Activated CD4-positive, alpha-beta T cell treated with anti-CD3 and anti-CD28 coated beads, Interleukin-2, Interleukin-6, amounts not matched to agents 100 ng/mL and 50 ng/mL, durations not matched to agents 16 hours and 8 hours (primary cell): Measurements from ENCODE around the gene SEC62.
A peak's percentile ranks its signal among the peaks of the same experiment; 100 is the strongest.

Experiments used
- DNase-seq: peaks from one replicate; pipeline ENCODE4 v3.0.0-alpha.2; 2020

The SEC62 gene

GRCh38 chr3:169966951-169967915 lies 626 bp downstream of the SEC62 start:
- peak; percentile 40 for DNase-seq

GRCh38 chr3:169968224-169968885 lies 1.7 kb downstream of the SEC62 start:
- DNase-seq = no peak

GRCh38 chr3:169969174-169970095 lies 2.8 kb downstream of the SEC62 start:
- no peak for DNase-seq

GRCh38 chr3:169970847-169971246 lies 4.2 kb downstream of the SEC62 start:
- DNase-seq = no peak

- DNase-seq = no peak
These were observed 4.9 kb downstream of the SEC62 start for GRCh38 chr3:169971522-169971921.

GRCh38 chr3:169980055-169980454 lies 13.4 kb downstream of the SEC62 start:
- no peak for DNase-seq

GRCh38 chr3:169984292-169984691 lies 17.7 kb downstream of the SEC62 start:
- DNase-seq = no peak

- DNase-seq = no peak
These were observed 23.8 kb downstream of the SEC62 start for GRCh38 chr3:169990431-169990830.

GRCh38 chr3:169992156-169992555 lies 25.5 kb downstream of the SEC62 start:
- DNase-seq = no peak

GRCh38 chr3:169992781-169993180 lies 26.2 kb downstream of the SEC62 start:
- DNase-seq = no peak

- DNase-seq = no peak
These were observed 27.2 kb downstream of the SEC62 start for GRCh38 chr3:169993761-169994160.

GRCh38 chr3:169996063-169996462 lies 29.5 kb downstream of the SEC62 start:
- no peak for DNase-seq

GRCh38 chr3:169998668-169999131 lies 32.1 kb downstream of the SEC62 start:
- DNase-seq = peak; percentile 22

- peak; percentile 60 for DNase-seq
These were observed 32.8 kb downstream of the SEC62 start for GRCh38 chr3:169999433-169999832.

- DNase-seq = no peak
These were observed 33.4 kb downstream of the SEC62 start for GRCh38 chr3:170000051-170000450.

GRCh38 chr3:170002231-170002630 lies 35.6 kb downstream of the SEC62 start:
- DNase-seq = no peak

- no peak for DNase-seq
These were observed 36.3 kb downstream of the SEC62 start for GRCh38 chr3:170002879-170003278.

GRCh38 chr3:170003881-170004356 lies 37.3 kb downstream of the SEC62 start:
- no peak for DNase-seq

GRCh38 chr3:170007031-170007663 lies 40.5 kb downstream of the SEC62 start:
- peak; percentile 68 for DNase-seq

- DNase-seq = no peak
These were observed 43.9 kb downstream of the SEC62 start for GRCh38 chr3:170010498-170010897.

- no peak for DNase-seq
These were observed 46.2 kb downstream of the SEC62 start for GRCh38 chr3:170012683-170013400.
